SK-N-MC (cell line): ENCODE data around the gene PHKG2.

ENCODE experiments used
- DNase-seq: peaks from one replicate; pipeline ENCODE4 v3.0.0-alpha.2; 2011; ENCODE audit warnings: low read depth, low spot score
- H3K27ac ChIP-seq: fragments of 200-600 bp; sonication (generic); 2 replicates; pipeline ENCODE4 v1.5.1; 2016; ENCODE audit warnings: mixed run types
- H3K36me3 ChIP-seq: fragments of 200-600 bp; sonication (generic); 2 replicates; pipeline ENCODE4 v1.6.1; 2017; ENCODE audit warnings: antibody characterized with exemption, low read length, mixed read lengths; ENCODE audit not compliant: insufficient read depth
- H3K4me3 ChIP-seq: fragments of 200-600 bp; sonication (generic); 2 replicates; pipeline ENCODE4 v1.5.1; 2016
- H3K9ac ChIP-seq: fragments of 200-600 bp; sonication (generic); 2 replicates; pipeline ENCODE4 v1.8.0; 2017; ENCODE audit warnings: mixed run types, mixed read lengths; ENCODE audit not compliant: insufficient read length
- H3K9me3 ChIP-seq: fragments of 200-600 bp; sonication (generic); 2 replicates; pipeline ENCODE4 v1.6.1; 2017; ENCODE audit warnings: low read depth, mild to moderate bottlenecking, antibody characterized with exemption, low read length, moderate library complexity, mixed read lengths
- EZH2 ChIP-seq: fragments of 200-600 bp; sonication (generic); IDR thresholded peaks from one replicate; pipeline ENCODE4 v1.6.1; 2017; ENCODE audit warnings: antibody characterized with exemption
- FOXP2 ChIP-seq: optimal IDR thresholded peaks from 2 replicates; pipeline ENCODE3; 2011; ENCODE audit warnings: mild to moderate bottlenecking, moderate library complexity; ENCODE audit not compliant: insufficient read depth; ENCODE audit errors: extremely low read length, control extremely low read depth
- POLR2AphosphoS5 ChIP-seq: IDR thresholded peaks from 2 replicates; pipeline ENCODE4 v1.6.1; 2012; ENCODE audit warnings: mild to moderate bottlenecking, low read depth, low read length, borderline replicate concordance

PHKG2 gene

GRCh38 chr16:30771726-30772125 is 23.5 kb downstream of the PHKG2 start:
- DNase-seq: no peak
- Histone ChIP-seq H3K9ac (no peak overlapping the region), H3K4me3 (no peak overlapping the region), H3K9me3 (no peaks in the 10 kb centered on the region), H3K27ac (no peak overlapping the region), H3K36me3 (peaks cover 64% of the 10 kb centered on the region)
- TF ChIP-seq FOXP2: no peak
- TF ChIP-seq EZH2: no peak
- TF ChIP-seq POLR2AphosphoS5: no peak

GRCh38 chr16:30773826-30774225 is 25.6 kb downstream of the PHKG2 start:
- no peak for DNase-seq
- Histone ChIP-seq H3K27ac (no peak overlapping the region), H3K4me3 (no peak overlapping the region), H3K36me3 (peaks cover 43% of the 10 kb centered on the region; the same call in 1 of the 2 replicates), H3K9ac (no peak overlapping the region), H3K9me3 (no peaks in the 10 kb centered on the region)
- TF ChIP-seq EZH2: no peak

- H3K9ac ChIP-seq: no peak overlapping the region
- H3K9me3 ChIP-seq: no peaks in the 10 kb centered on the region
- no peak for DNase-seq
- no peak for TF ChIP-seq FOXP2
- TF ChIP-seq EZH2: no peak
- TF ChIP-seq POLR2AphosphoS5: no peak
- peak overlapping the region; percentile 89; the same call in 1 of the 2 replicates for H3K27ac ChIP-seq
- peak overlapping the region; percentile 82 for H3K4me3 ChIP-seq
- peaks cover 35% of the 10 kb centered on the region; the same call in 1 of the 2 replicates for H3K36me3 ChIP-seq
Observed at GRCh38 chr16:30774367-30775130, 26.3 kb downstream of the PHKG2 start.

- Histone ChIP-seq H3K4me3 (peak overlapping the region; percentile 82), H3K27ac (peak overlapping the region; percentile 89), H3K9ac (peak overlapping the region; percentile 87), H3K9me3 (no peaks in the 10 kb centered on the region), H3K36me3 (peaks cover 31% of the 10 kb centered on the region; the same call in 1 of the 2 replicates)
- TF ChIP-seq FOXP2: no peak
- no peak for TF ChIP-seq POLR2AphosphoS5
- TF ChIP-seq EZH2: no peak
- DNase-seq: no peak
Observed at GRCh38 chr16:30775131-30775391, 26.8 kb downstream of the PHKG2 start.

- TF ChIP-seq POLR2AphosphoS5 (peak; percentile 93), EZH2 (no peak)
- DNase-seq: peak; percentile 16
- H3K9me3 ChIP-seq: no peaks in the 10 kb centered on the region
- peak overlapping the region; percentile 89 for H3K27ac ChIP-seq
- H3K4me3 ChIP-seq: peak overlapping the region; percentile 82
- H3K36me3 ChIP-seq: peaks cover 26% of the 10 kb centered on the region; the same call in 1 of the 2 replicates
- H3K9ac ChIP-seq: peak overlapping the region; percentile 87
Observed at GRCh38 chr16:30775392-30776188, 27.4 kb downstream of the PHKG2 start.

GRCh38 chr16:30777591-30778297 is 29.5 kb downstream of the PHKG2 start:
- Histone ChIP-seq H3K36me3 (peaks cover 13% of the 10 kb centered on the region; the same call in 1 of the 2 replicates), H3K9ac (no peak overlapping the region), H3K27ac (0 out of 2 replicates have a peak overlapping the region, but pooled peaks have one; percentile 31), H3K4me3 (no peak overlapping the region), H3K9me3 (no peaks in the 10 kb centered on the region)
- DNase-seq: no peak
- TF ChIP-seq EZH2: no peak
- 0 out of 2 replicates have a peak, but pooled peaks have one; percentile 9 for TF ChIP-seq POLR2AphosphoS5

- Histone ChIP-seq H3K4me3 (no peak overlapping the region), H3K9me3 (no peaks in the 10 kb centered on the region), H3K9ac (no peak overlapping the region), H3K36me3 (peaks cover 16% of the 10 kb centered on the region; the same call in 1 of the 2 replicates), H3K27ac (0 out of 2 replicates have a peak overlapping the region, but pooled peaks have one; percentile 31)
- no peak for DNase-seq
- peak; percentile 31; the same call in 1 of the 2 replicates for TF ChIP-seq POLR2AphosphoS5
- TF ChIP-seq EZH2: no peak
Observed at GRCh38 chr16:30778549-30779244, 30.5 kb downstream of the PHKG2 start.

GRCh38 chr16:30779596-30779995 is 31.4 kb downstream of the PHKG2 start:
- H3K9ac ChIP-seq: no peak overlapping the region
- H3K27ac ChIP-seq: no peak overlapping the region
- H3K9me3 ChIP-seq: no peaks in the 10 kb centered on the region
- no peak for DNase-seq
- H3K36me3 ChIP-seq: peaks cover 11% of the 10 kb centered on the region; the same call in 1 of the 2 replicates
- H3K4me3 ChIP-seq: no peak overlapping the region
- TF ChIP-seq FOXP2 (no peak), POLR2AphosphoS5 (no peak), EZH2 (no peak)
